SIG-M5 treated with dmso at 0.1 percent for 504 hours (cell line): ENCODE results near the gene NCOR1.
"Not testable (repeated sequence)": the region's sequence is repeated elsewhere in the genome, so short reads cannot be mapped to it uniquely, and the experiment has no call there.

Source experiments
- DNase-seq: peaks from one replicate; lab custom pipeline; 2025; ENCODE audit not compliant: unreplicated experiment; lab: John Stamatoyannopoulos, UW

NCOR1 gene

GRCh38 chr17:16215965-16216316, 607 bp upstream of the NCOR1 start:
- peak; percentile 63 for DNase-seq

DNA sequence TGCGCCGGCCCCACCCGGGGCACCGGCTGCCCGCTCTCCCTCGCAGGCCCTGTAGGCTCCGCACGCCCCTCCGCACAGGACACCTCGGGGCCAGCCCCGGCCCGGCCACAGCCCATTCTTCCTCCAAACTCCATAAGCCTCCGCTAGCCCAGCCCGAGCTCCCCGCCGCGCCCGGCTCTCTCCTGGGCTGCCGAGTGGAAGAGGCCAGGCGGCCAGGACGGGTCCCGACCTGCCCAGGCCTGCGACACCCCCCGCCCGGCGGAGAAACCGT, 397 bp downstream of the NCOR1 start:
- no peak for DNase-seq

DNA sequence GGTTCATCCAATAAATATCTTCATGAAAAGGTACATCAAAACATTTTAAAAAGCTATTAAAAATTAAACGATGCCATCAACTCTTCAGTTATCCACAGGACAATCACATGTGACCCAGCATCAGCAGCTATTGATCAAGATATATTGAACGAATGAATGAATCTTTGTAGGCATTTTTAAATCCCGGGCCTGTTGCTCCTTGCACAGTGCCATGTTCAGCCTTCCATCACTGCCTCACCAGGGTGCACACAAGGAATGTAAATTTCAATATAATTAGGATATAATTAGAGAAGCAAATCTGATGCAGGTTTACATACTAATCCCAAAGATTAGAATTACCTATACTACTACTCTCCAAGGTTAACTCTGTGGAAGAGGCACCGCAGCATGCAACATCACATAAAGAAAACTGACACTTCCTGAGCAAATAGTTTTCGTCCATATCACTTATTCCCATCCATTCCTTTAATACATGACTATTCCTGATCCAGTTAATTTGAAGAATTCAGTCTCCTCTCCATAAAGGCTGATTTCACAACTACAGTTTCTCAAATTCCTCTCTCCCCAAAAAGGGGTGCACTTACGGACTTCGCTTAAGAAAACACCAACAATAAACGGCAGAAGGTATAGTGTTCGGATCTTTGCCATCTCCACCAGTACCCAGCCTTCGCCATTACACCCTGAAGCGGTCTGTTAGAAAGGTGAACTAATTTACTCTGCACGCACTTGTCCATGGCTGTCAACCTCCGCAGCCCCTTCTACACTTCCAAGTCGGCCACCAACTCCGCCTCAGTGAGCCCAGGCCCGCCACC, 938 bp downstream of the NCOR1 start:
- DNase-seq = peak; percentile 31

GRCh38 chr17:16212793-16213192, 2.5 kb downstream of the NCOR1 start:
- DNase-seq = no peak

DNA sequence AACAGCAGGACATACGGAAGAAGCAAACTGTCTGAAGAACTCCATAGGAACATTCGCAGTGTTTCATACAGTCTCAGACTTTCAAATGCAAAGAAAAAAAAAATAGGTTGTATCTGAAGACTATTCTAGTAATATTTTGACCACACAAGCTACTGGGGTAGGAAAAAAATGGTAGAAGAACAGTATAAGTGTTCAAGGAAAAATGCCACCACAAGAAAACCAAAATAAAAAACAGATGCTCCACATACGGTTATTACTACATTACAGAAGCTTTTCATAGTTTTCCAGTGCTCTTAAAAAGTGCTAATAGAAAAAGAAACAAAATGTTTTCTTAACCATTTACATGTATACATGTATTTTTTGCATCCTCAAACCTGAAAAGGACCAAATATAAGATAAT, 3.7 kb downstream of the NCOR1 start:
- no peak for DNase-seq

- not testable (repeated sequence) for DNase-seq
Observed at GRCh38 chr17:16204763-16205162, 10.6 kb downstream of the NCOR1 start.

DNA sequence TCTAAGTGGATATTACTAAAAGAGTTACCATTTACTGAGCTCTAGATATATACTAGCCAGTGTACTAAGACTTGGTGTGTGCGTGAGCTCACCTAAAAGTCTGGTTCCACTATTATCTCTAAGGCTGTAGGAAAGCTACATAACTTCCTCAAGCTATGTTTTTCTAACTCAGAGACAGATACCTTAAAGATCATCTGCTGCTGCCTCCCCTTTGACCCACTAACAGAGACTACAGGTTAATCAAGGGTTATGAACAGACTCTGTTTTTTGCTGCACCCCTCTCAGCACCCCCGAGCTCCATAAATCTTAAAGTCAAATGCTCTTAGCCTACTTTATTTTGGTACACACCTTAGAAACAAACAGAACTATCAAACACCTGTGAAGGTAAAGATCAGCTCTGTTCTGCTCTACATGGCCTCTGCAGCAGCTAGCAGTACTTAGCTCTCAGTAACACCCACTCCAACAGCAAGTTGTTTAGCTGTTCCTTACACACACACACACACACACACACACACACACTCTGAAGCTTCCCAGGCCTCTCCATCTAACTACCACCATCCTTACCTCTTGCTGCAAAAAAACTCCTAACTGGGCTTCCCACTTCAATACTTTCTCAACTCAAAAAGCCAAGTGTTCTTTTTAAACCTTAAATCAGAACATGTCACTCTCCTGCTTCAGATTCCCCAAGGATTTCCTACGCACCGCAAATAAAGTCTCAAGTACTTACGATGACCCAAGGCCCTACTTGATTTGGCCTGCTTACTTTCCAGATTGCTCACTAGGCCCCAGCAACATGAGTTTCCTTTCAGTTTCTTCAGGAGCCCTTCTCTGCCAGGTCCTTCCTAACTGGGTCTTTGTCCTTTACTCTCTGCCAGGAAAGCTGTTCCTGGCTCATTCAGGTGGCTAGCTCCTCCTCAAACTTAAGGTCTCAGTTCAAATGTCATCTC, 12.5 kb downstream of the NCOR1 start:
- DNase-seq = not testable (repeated sequence)

- DNase-seq = not testable (repeated sequence)
Observed at GRCh38 chr17:16201693-16202131, 13.6 kb downstream of the NCOR1 start.

DNA sequence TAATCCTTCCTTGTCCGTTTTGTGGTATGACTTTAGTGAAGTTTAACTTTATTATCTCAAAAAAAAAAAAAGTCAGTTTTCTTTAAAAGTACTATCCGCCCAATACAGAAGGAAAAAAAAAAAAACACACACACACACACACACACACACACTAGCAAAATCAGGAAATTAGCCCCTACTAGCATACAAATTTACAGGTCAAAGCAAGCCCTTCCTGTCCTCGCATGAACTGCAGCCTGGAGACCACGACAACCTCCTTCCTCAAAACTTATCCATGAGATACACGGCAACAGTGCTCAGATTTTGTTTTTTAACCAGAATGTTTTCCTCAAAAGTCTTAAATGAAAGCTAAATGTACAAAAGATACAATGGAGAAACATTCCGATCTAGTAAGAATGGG, 16.2 kb downstream of the NCOR1 start:
- peak; percentile 50 for DNase-seq

DNA sequence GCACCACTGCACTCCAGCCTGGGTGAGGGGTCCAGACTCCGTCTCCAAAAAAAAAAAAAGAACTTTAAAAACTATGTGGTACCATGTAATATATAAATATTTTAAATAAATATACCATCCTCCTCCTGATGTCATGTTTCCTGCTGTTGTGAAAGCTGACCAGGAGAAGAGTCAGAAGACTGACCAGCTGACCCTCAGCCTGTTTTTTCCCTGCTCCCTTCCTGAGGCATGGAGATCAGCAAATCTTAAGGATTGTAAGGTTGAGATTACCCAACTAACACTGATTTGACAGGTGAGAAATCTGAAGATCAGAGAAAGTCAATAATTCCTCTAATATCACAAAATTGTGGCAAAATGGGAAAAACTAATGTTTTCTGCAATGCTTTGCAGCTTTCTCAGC, 18.1 kb downstream of the NCOR1 start:
- no peak for DNase-seq

DNA sequence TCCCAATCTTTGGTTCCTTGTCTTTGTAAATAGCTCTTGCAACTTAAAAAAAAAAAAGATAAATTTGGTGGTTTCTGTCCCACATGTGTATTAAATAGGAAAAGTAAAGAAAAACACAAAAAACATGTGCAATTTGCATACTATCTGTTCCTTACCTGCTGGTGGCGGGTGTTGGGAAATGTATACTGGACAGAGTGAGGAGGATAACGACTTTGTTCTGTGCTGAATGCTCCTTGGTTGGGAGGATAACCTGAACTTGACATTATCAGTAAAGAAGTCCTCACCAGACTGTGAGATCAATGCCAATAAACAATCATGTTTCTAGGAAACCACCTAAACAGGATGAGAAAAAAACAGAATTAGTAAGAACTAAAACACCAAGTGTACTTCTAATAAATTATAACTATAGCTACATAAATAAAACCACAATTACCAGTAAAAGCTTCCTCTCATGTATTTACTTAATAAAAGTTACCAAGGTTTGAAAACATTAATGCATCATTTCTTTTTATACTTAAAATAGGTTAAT, 21.0 kb downstream of the NCOR1 start:
- DNase-seq = not testable (repeated sequence)

DNA sequence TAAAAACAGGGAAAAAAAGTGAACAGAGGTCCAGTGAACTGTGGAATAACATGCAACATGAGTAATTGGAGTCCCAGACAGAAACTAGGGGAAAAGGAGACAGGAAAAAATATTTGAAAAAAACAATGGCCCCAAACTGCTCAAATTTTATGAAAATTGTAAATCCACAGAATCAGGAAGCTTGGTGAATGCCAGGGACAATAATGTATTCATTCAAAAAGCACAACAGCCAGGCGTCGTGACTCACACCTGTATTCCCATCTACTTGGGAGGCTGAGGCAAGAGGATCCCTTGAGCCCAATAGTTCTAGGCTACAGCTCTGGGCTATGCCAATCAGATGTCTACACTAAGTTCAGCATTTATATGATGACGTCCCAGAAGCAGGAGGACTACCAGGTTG, 23.7 kb downstream of the NCOR1 start:
- no peak for DNase-seq

DNA sequence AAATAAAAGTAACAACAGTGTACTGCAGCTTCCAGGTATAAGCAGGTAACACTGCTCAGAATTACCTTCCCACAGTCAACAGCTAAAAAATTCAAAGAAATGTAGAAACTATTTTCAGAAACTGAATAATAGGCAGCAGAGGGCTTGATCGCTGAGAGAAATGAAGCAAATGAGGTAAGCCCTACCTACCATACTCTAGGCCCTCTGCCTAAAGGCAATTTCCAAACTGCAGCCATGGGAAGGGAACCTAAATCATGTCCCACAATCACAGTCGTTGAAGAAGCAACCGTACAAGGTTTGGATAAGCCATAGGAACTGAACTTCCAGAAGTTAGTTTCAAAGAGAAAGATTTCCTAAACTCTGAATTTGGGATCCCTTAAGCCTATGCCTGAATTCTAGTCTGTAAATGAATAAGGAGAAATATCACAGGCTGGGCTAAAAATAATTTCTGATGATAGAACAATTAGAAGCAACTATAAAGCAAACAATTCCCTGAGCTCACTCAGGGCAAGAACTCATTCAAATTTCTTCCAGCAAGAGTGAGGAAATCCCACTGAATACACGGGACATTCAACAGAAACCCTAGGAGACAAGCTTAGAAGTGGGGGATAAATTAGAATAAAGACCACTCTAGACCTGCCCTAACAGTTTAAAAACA, 24.5 kb downstream of the NCOR1 start:
- no peak for DNase-seq

DNA sequence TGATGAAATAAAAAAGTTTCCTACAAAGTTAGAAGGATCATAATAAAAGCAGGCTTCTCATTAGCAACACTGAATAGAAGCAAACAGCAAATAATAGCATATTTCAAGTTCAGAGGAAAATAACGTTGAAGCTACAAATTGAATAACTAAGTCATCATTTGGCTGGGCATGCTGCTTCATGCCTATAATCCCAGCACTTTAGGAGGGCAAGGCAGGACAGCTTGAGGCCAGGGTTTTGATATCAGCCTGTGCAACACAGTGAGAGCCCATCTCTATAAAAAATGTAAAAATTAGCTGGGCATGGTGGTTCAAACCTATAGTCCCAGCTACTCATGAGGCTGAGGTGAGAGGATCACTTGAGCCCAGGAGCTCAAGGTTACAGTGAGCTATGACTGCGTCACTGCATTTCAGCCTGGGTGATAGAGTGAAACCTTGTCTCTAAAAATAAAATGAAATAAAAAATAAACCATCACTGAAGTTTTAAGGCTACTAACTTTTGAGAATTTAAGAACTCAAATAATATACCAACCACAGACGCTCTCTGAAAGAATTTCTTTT, 25.5 kb downstream of the NCOR1 start:
- no peak for DNase-seq

DNA sequence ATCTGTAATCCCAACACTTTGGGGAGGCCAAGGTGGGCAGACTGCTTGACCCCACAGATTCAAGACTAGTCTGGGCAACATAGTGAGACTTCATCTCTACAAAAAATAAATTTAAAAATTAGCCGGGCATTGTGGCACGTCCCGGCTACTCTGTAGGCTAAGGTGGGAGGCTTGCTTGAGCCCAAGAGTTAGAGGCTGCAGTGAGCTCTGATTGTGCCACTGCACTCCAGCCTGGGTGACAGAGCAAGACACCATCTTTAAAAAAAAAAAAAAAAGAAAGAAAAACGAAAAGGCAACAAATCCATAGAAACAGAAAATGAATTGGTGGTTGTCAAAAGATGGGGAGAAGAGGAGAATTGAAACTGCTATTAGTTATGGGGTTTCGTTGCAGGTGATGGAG, 27.7 kb downstream of the NCOR1 start:
- no peak for DNase-seq

DNA sequence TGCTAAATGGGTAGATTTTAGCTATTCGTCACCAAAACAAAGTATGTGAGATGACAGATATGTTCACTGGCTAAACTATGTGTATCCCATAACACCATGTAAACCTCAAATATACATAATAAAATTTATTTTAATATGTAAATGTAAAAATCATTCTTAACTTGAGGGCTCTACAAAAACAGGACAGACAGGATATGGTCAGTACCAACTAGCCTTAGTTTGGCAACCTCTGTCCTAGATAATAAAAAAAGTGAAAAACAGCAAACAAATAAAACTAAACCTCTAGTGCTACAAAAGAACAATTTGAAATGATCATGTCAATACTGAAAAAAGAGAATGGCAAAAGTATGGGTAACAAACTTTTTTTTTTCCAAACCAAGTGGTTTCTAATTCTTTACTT, 33.8 kb downstream of the NCOR1 start:
- no peak for DNase-seq

- no peak for DNase-seq
Observed at GRCh38 chr17:16178836-16179235, 36.5 kb downstream of the NCOR1 start.

DNA sequence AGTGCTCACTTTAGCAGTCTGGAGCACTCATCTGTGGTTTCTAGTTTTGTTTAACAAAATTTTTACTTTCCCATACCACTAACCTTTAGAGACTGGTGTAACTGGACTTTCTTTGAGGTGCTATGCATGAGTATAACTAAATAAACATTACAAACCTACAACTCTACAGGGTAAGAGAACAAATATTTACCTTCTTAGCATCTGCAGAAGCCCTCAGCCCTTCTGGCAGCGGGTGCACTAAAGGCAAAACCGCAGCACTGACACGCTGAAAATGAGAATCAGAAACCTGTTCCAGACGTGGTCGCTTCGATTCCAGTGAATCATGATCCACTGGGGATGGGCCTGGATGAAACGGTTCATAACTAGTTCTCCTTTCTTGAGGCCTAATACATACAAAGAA, 43.7 kb downstream of the NCOR1 start:
- peak; percentile 60 for DNase-seq

DNA sequence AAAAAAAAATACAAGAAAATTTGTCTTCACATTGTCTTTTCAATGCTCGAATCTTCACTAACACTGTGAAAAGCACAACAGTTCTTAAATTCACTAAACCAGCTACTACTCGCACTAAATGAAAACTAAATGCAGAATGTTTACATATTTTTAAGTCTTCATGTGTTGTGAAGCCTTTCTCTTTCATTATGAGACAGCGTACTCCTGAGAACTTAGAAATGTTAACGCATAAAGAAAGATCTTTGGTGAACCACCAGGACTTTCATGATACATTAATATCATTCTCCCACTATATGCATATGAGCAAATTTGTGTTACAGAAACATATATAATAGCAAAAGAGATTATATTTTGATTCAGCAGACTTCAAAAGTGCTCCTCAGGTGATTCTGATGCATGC, 48.6 kb downstream of the NCOR1 start:
- not testable (repeated sequence) for DNase-seq

GRCh38 chr17:16158714-16159113, 56.6 kb downstream of the NCOR1 start:
- DNase-seq = no peak

GRCh38 chr17:16155536-16155935, 59.8 kb downstream of the NCOR1 start:
- DNase-seq = no peak
